Ovary (tissue), 9 donors: ENCODE measurements around the gene NAB1. TPM values are rescaled to one million over a fixed set of nuclear protein-coding genes. Genes with fewer than 3 reads are reported as not detected.

Source experiments
- DNase-seq, 5 donors: peaks; one replicate each; pipeline ENCODE4 v3.0.0-alpha.2; 2019 to 2020
- H3K27ac ChIP-seq, 2 donors: fragments of 200-600 bp; one replicate each; pipeline versions ENCODE4 v1.5.1 to v1.8.0; 2019 to 2022
- H3K27me3 ChIP-seq: fragments of 200-600 bp; one replicate; pipeline ENCODE4 v1.8.0; 2022
- H3K36me3 ChIP-seq: fragments of 200-600 bp; sonication (generic); one replicate; pipeline ENCODE4 v1.5.1; 2019
- H3K4me1 ChIP-seq: one replicate; pipeline ENCODE4 v1.8.1; 2013; ENCODE audit warnings: mild to moderate bottlenecking, moderate library complexity; ENCODE audit not compliant: insufficient read depth
- H3K4me3 ChIP-seq: fragments of 200-600 bp; sonication (generic); one replicate; pipeline ENCODE4 v1.5.1; 2017
- H3K9me3 ChIP-seq, 2 donors: fragments of 200-600 bp in 1 of 2; sonication (generic) in 1 of 2; one replicate each; pipeline versions ENCODE4 v1.5.1 to v1.8.1; 2013 to 2019; ENCODE audit warnings: mild to moderate bottlenecking in 1 of 2, moderate library complexity in 1 of 2
- EP300 ChIP-seq: sonication (generic); formaldehyde crosslinking; IDR thresholded peaks from one replicate; pipeline ENCODE4 v1.6.1; 2017; ENCODE audit warnings: antibody characterized with exemption
- POLR2A ChIP-seq: fragments of 450-650 bp; IDR thresholded peaks from one replicate; pipeline ENCODE4 v1.6.1; 2017; ENCODE audit warnings: antibody characterized with exemption, mild to moderate bottlenecking, moderate library complexity
- whole genome bisulfite sequencing, 3 donors: extraction: QIAGEN DNeasy Blood & Tissue Kit in 1 of 3; methylation state at CpG; one replicate each; pipeline versions ENCODE4 v1.1.5 to v1.1.7; 2013 to 2017; 5-methylcytosine and 5-hydroxymethylcytosine counted together
- intact Hi-C, 4 donors: fragments of 100-400 bp; cut with DNase I; formaldehyde crosslinking; loops; one replicate each; pipeline versions ENCODE4 v1.11.0 to v1.15.1; 2022 to 2023
- polyA plus RNA-seq, 2 donors: library from polyadenylated mRNA; stranded (reverse); fragments of 200-250 nt in 1 of 2; fragments of 350-450 nt in 1 of 2; fragmentation: Illumina TruSeq in 1 of 2; extraction: RNeasy Lipid Tissue Mini Kit (QIAGEN cat#74804) in 1 of 2; gene quantifications; one replicate each; pipeline ENCODE4 v1.2.3, GENCODE V29; 2013 to 2014
- total RNA-seq, 7 donors: library from RNA; depleted of rRNA in 2 of 7; stranded (reverse); fragments of >200 nt in 2 of 7; fragmentation: NEBNext Ultra II Directional in 3 of 7; extraction: Animal tissue kit (Norgen Biotek cat#: 25700) in 3 of 7; gene quantifications; one replicate each; pipeline versions ENCODE4 v1.1.0 to v1.2.4, GENCODE V29; 2016 to 2023
- TF ChIP-seq, protein P1 (sequence below), 3 donors: fragments of 450-650 bp in 2 of 3; fragments of 200-600 bp in 1 of 3; IDR thresholded peaks; one replicate each; pipeline versions ENCODE4 v1.5.1 to v1.8.0; 2016 to 2022; ENCODE audit warnings: antibody characterized with exemption in 3 of 3, mild to moderate bottlenecking in 1 of 3
- donor health status: DM: no; HTN: no; CAD: no; lungs with moderate emphysema.
- donor health status: DM: no; HTN: no; CAD: no.
- donor health status: Bipolar disorder and iron deficiency.
- donor health status: DM: yes; HTN: yes; CAD: no.
- donor health status: DM: no; HTN: no; CAD: no.
- donor health status: DM: yes; HTN: yes; CAD: no.

NAB1 gene
- total and polyA plus RNA-seq, 9 donors: 17.5 to 53.7 (median 39.8) TPM

DNA sequence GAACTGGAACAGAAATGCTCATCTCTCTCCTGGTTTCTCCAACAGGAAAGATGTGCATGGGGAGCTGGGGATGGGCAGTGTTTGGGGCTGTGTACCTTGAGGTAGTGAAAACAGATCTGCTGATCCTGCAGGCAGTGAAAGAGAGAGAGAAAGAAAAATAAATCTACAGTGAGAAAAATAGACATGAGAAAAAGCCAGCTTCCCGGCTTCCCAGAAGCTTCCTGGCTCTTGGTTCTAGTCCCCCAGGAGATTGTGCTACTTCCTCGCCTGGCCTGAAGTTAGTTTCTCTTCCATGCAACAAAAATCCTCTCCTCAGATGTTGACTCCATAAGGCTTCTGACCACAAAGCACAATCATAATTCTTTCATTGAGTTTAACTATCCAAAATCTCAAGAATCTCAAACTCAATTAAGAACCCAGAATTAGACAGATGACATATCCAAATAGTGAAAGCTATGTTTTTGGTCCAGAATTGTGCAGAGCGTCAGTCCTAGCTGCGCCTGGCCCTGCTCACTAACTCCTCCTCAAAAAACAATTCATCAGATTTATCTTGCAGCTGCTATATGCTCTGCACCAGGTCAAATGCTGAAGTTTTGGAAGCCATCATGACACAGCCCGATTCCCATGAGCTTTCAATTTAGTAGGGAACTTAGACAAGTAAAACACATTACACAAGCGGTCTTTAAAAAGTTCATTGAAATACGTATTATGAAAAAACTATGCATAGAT, 20.1 kb upstream of the NAB1 start:
- TF ChIP-seq EP300 (no peak), POLR2A (no peak)
- TF ChIP-seq, protein P1, sequence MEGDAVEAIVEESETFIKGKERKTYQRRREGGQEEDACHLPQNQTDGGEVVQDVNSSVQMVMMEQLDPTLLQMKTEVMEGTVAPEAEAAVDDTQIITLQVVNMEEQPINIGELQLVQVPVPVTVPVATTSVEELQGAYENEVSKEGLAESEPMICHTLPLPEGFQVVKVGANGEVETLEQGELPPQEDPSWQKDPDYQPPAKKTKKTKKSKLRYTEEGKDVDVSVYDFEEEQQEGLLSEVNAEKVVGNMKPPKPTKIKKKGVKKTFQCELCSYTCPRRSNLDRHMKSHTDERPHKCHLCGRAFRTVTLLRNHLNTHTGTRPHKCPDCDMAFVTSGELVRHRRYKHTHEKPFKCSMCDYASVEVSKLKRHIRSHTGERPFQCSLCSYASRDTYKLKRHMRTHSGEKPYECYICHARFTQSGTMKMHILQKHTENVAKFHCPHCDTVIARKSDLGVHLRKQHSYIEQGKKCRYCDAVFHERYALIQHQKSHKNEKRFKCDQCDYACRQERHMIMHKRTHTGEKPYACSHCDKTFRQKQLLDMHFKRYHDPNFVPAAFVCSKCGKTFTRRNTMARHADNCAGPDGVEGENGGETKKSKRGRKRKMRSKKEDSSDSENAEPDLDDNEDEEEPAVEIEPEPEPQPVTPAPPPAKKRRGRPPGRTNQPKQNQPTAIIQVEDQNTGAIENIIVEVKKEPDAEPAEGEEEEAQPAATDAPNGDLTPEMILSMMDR (IDR thresholded peaks at IDR 0.05): no peak
- H3K4me3 ChIP-seq: no peak overlapping the region
- no peaks in the 10 kb centered on the region for H3K4me1 ChIP-seq
- H3K9me3 ChIP-seq: no peaks in the 10 kb centered on the region
- intact Hi-C loops: no loop called here
- WGBS, 3 donors: 53 to 79% (median 75%) methylated on average over 7 of the region's 7 CpGs
- no peak overlapping the region for H3K27ac ChIP-seq
- DNase-seq: no peak
- H3K27me3 ChIP-seq: no peaks in the 10 kb centered on the region
- no peaks in the 10 kb centered on the region for H3K36me3 ChIP-seq

DNA sequence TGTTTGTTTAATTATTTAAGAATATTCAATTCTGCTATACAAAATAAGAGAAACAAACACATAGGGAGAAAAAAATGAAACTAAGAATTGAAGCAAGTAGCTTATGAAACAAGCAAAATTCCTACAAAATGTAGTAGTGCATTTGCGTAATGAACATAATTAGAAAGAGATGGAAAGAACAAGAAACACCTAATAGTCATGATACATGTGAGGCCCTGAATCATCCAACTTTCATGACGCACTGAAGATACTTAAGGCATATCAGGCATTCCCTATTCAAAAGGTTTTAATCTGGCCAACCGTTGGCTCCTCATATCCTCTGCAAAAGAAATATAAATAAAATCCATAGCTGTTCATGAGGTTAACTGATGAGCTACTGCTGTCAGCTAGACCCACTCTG, 14.5 kb upstream of the NAB1 start:
- intact Hi-C loops: no loop called here
- DNase-seq: no peak
- Histone ChIP-seq H3K4me1 (peaks cover 2% of the 10 kb centered on the region), H3K9me3 (no peaks in the 10 kb centered on the region), H3K27me3 (no peaks in the 10 kb centered on the region), H3K36me3 (no peaks in the 10 kb centered on the region), H3K4me3 (no peak overlapping the region), H3K27ac (no peak overlapping the region)
- no peak for TF ChIP-seq EP300
- no peak for TF ChIP-seq POLR2A
- TF ChIP-seq, protein P1 (IDR thresholded peaks at IDR 0.05): no peak
- WGBS, 3 donors: 76 to 85% (median 85%) methylated on average over 3 of the region's 3 CpGs

DNA sequence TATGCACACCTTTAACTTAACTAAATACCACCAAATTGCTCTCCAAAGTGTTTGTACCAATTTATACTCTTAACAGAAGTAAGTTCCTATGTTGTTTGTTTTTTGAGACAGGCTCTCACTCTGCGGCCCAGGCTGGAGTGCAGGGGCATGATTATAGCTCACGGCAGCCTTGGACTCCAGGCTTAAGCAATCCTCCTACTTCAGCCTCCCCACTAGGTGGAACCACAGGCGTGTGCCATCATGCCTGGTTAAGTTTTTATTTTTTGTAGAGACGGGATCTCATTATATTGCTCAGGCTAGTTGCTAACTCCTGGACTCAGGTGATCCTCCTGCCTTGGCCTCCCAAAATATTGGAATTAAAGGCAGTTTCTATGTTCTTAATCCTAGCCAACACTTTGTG, 13.1 kb upstream of the NAB1 start:
- H3K9me3 ChIP-seq: no peaks in the 10 kb centered on the region
- TF ChIP-seq, protein P1 (IDR thresholded peaks at IDR 0.05): no peak
- no peak for TF ChIP-seq POLR2A
- TF ChIP-seq EP300: no peak
- H3K4me3 ChIP-seq: no peak overlapping the region
- H3K27me3 ChIP-seq: no peaks in the 10 kb centered on the region
- H3K4me1 ChIP-seq: peaks cover 2% of the 10 kb centered on the region
- H3K27ac ChIP-seq: no peak overlapping the region
- WGBS, 3 donors: 96 to 97% (median 97%) methylated on average over 4 of the region's 4 CpGs
- DNase-seq: no peak
- no peaks in the 10 kb centered on the region for H3K36me3 ChIP-seq
- intact Hi-C loops: no loop called here

DNA sequence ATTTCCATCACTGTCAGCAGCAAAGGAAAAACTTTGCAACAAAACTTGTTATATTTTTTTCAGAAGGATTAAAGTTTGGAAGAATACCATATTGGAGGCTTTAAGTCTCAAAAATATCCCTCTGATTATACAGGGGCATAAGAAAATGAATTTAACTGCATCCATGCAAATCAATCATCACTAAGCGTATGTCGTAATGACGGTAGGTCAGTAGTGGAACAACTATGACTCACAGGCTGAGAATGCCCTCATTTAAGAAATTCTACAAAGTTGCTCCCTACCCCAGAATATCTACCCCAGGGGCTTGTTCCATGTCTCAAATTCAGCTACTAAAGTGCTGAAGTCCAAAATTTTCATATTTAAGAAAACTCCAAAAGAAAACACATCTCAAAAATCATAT, 12.5 kb upstream of the NAB1 start:
- no peak for TF ChIP-seq POLR2A
- TF ChIP-seq, protein P1 (IDR thresholded peaks at IDR 0.05): no peak
- no peak for TF ChIP-seq EP300
- WGBS, 3 donors: 73 to 84% (median 74%) methylated on average over 3 of the region's 3 CpGs
- no peak overlapping the region for H3K27ac ChIP-seq

More for the DNA sequence above, 12.5 kb upstream of the NAB1 start:
- intact Hi-C loops: no loop called here
- Histone ChIP-seq H3K4me3 (no peak overlapping the region), H3K9me3 (no peaks in the 10 kb centered on the region), H3K36me3 (no peaks in the 10 kb centered on the region), H3K4me1 (peaks cover 4% of the 10 kb centered on the region), H3K27me3 (no peaks in the 10 kb centered on the region)
- no peak for DNase-seq
